Tibial artery (tissue), 4 donors: ENCODE measurements around the gene ARNT2.

Experiments used
- DNase-seq, 2 donors: peaks; one replicate each; pipeline ENCODE4 v3.0.0-alpha.2; 2019
- H3K27ac ChIP-seq, 2 donors: fragments of 200-600 bp; sonication (generic) in 1 of 2; 1 replicate in 1 of 2; 2 replicates in 1 of 2; pipeline ENCODE4 v1.5.1; 2018 to 2019; ENCODE audit warnings: mild to moderate bottlenecking in 1 of 2
- H3K27me3 ChIP-seq, 2 donors: fragments of 200-600 bp; sonication (generic) in 1 of 2; one replicate each; pipeline versions ENCODE4 v1.5.1 to v1.6.0; 2016 to 2019
- H3K36me3 ChIP-seq, 3 donors: fragments of 200-600 bp; sonication (generic) in 2 of 3; one replicate each; pipeline ENCODE4 v1.5.1; 2016 to 2019; ENCODE audit warnings: mild to moderate bottlenecking in 2 of 3
- H3K4me1 ChIP-seq, 4 donors: fragments of 200-600 bp; sonication (generic) in 2 of 4; 1 replicate in 3 of 4; 2 replicates in 1 of 4; pipeline ENCODE4 v1.5.1; 2016 to 2019
- H3K4me3 ChIP-seq, 2 donors: fragments of 200-600 bp; sonication (generic) in 1 of 2; 1 replicate in 1 of 2; 2 replicates in 1 of 2; pipeline ENCODE4 v1.5.1; 2018 to 2019; ENCODE audit warnings: mild to moderate bottlenecking in 2 of 2
- H3K9me3 ChIP-seq, 3 donors: fragments of 200-600 bp; sonication (generic) in 1 of 3; one replicate each; pipeline ENCODE4 v1.5.1; 2016 to 2019
- CTCF ChIP-seq, 2 experiments: fragments of 200-600 bp in 1 of 2; fragments of 450-650 bp in 1 of 2; IDR thresholded peaks; one replicate each; pipeline ENCODE4 v1.5.1; 2017 to 2019; ENCODE audit warnings: antibody characterized with exemption in 2 of 2, mild to moderate bottlenecking in 1 of 2, moderate library complexity in 1 of 2
- intact Hi-C: fragments of 100-400 bp; cut with DNase I; formaldehyde crosslinking; loops from one replicate; pipeline ENCODE4 v1.15.0; 2023; ENCODE audit warnings: low total_unique reads

The ARNT2 gene

DNA sequence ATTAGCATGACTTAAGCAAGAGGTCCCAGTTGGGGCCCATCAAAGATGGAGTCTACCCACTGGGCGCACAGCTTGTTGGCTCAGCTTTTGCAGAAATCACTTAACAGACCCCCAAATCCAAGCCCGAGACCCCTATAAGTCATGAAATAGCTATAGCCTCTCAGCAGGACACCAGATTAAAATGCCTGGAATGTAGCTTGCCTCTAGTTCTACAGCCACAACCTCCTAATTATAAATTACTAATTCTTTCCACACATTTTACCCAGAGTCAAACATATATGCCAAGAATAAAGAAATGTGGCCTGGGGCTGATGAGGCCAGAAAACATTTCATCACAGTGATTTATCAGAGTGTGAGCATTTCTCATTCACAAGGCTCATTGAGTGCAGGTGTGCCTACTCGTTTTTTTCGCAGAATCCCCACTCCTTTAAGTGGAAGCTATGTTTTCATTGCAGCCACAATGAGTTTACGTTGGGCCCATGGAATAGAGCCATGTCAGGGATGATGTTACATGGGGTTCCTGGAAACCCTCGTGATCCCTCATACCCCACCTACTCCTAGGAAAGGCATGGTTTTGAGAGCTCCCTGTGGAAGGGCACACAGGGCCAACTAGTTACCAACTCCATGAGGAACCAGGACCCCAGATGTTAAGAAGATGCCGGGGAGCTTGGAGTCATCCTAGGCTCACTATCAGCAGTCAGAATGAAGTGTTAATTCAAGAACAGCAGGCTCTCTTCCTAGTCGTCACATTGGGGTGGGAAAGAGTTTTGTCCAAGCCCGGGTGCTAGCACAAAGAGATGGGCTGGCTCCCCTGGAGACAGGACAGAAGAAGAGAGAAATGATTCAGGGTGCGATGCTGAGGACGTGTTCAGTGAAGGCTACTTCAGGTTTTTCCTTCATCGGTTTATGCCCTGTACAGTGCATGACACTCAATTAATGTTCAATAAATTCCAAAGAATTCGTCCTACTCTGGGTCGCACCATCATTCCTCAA lies 200.7 kb downstream of the ARNT2 start:
- no peak for DNase-seq
- intact Hi-C loops, result no loop called here

DNA sequence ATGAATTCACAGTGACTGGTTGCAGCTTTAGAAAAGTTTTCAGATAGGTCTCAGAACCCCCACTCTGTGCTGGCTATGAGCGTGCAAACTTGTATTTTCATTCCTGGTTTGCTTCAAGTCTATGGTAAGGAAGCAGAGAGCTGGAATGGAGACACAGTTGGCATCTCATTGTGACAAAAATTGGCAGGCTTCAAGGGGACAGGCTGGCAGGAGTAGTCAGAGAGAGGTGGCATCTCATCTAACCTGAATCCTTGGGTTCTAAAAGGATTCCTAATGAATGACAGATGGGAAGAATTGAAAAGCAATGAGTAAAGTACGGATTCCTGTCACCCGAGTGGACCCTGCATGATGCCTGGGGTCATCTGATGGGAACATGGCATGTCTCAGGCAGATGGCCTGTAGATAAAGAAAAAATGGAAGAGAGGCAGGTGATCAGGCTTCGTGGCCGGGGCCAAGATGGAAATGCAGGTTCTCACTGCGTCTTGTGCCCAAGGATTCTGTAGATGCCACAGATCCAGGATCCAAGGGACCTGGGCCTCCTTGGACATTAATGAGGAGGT lies 201.5 kb downstream of the ARNT2 start:
- DNase-seq, result no peak
- no peak overlapping the region for H3K4me3 ChIP-seq
- no peaks in the 10 kb centered on the region for H3K9me3 ChIP-seq
- H3K27me3 ChIP-seq, result no peaks in the 10 kb centered on the region
- no peak overlapping the region for H3K27ac ChIP-seq
- no peak for TF ChIP-seq CTCF (IDR thresholded peaks at IDR 0.05)
- intact Hi-C loops, result no loop called here
- no peaks in the 10 kb centered on the region for H3K36me3 ChIP-seq
- peaks cover 0 to 20% (median 4%) of the 10 kb centered on the region in 4 donors for H3K4me1 ChIP-seq

More for the DNA sequence above, 200.7 kb downstream of the ARNT2 start:
- H3K4me1 ChIP-seq, result peaks cover 0 to 20% (median 4%) of the 10 kb centered on the region in 4 donors
- H3K27ac ChIP-seq, result no peak overlapping the region
- H3K4me3 ChIP-seq, result no peak overlapping the region
- no peaks in the 10 kb centered on the region for H3K9me3 ChIP-seq
- TF ChIP-seq CTCF (IDR thresholded peaks at IDR 0.05), result no peak
- H3K27me3 ChIP-seq, result no peaks in the 10 kb centered on the region
- no peaks in the 10 kb centered on the region for H3K36me3 ChIP-seq

DNA sequence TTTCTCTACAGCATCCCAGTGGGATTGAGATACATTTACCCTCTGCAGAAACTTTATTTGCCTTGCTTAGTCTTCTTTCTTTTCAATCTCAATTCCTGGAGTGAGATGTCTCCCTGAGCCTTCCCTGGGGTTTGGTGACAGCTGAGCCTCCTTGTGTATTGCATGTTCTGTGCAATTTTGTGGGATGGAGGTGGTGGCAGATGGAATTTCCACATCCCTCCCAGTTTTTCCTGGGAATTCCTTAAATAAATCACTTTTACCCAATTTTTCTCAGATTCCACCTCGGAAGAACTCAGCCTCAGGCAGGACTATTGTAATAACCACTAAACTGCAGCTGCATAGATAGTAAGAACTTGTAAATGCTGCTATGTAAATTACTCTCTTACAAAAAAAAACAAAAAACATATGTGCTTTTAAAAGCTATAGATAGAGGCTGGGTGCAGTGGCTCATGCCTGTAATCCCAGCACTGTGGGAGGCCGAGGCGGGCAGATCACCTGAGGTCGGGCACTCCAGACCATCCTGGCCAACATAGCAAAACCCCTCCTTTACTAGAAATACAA lies 202.4 kb downstream of the ARNT2 start:
- H3K36me3 ChIP-seq, result no peaks in the 10 kb centered on the region
- no peaks in the 10 kb centered on the region for H3K27me3 ChIP-seq
- no peak overlapping the region for H3K4me3 ChIP-seq
- intact Hi-C loops, result no loop called here
- peaks cover 0 to 20% (median 4%) of the 10 kb centered on the region in 4 donors for H3K4me1 ChIP-seq
- no peak for DNase-seq
- H3K9me3 ChIP-seq, result no peaks in the 10 kb centered on the region
- TF ChIP-seq CTCF (IDR thresholded peaks at IDR 0.05), result no peak
- no peak overlapping the region for H3K27ac ChIP-seq

DNA sequence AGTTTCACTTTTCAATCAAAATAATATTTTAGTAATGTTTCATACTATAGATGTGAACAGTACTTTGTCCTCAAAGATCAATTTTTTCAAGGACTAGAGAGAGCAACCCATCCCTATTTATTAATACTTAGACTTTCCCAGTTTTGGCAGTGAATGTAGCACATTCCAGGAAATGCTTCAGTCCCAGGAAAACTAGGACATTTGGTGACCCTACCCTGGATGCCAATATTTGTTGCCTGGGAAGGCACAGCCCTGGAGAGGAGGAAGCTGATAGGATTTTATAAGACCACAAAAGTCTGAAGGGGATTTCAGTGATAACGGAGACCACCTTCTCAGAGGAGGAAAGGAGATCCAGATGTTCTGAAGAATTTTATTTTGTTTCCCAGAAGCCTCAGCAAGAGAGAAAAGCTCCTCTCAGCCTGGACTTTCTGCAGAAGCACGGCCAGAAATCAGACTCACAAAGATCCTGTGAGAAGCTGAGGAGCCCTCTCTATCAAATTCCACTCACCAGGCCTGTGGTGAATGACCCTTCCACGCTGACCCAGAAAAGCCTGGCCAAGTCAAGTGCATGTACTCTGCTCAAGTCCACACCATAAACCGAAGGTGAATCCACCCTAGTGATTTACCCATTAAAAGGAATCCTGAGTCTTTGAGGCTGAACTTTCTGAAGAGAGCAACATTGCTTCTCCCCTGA lies 203.3 kb downstream of the ARNT2 start:
- intact Hi-C loops, result no loop called here
- H3K27ac ChIP-seq, result peak overlapping the region in 1 of 2 donors; percentile 29
- H3K4me1 ChIP-seq, result peaks cover 0 to 20% (median 4%) of the 10 kb centered on the region in 4 donors
- DNase-seq, result no peak
- no peaks in the 10 kb centered on the region for H3K9me3 ChIP-seq
- H3K27me3 ChIP-seq, result no peaks in the 10 kb centered on the region
- no peak for TF ChIP-seq CTCF (IDR thresholded peaks at IDR 0.05)
- no peak overlapping the region for H3K4me3 ChIP-seq
- no peaks in the 10 kb centered on the region for H3K36me3 ChIP-seq

DNA sequence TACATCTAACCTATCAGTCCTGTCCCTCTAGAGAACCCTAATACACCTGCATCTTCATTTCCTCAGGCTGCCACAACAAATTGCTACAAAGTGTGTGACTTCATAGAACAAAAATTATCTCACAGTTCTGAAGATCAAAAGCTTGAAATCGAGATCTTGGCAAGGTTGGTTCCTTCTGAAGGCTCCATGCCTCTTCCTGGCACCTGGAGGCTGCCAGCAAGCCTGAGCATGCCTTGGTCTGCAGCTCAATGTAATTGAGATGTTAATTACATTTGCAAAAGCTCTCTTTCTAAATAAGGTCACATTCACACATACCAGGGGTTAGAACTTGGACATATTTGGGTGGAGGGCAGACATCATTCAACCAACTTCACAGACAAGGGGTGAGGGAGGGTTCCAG lies 204.5 kb downstream of the ARNT2 start:
- Histone ChIP-seq H3K27ac (no peak overlapping the region), H3K27me3 (no peaks in the 10 kb centered on the region), H3K9me3 (no peaks in the 10 kb centered on the region), H3K36me3 (no peaks in the 10 kb centered on the region), H3K4me1 (peaks cover 0 to 20% (median 4%) of the 10 kb centered on the region in 4 donors), H3K4me3 (no peak overlapping the region)
- intact Hi-C loops, result no loop called here
- no peak for DNase-seq
- TF ChIP-seq CTCF (IDR thresholded peaks at IDR 0.05), result no peak
